Endothelial cell of umbilical vein (primary cell): ENCODE measurements around the gene BAD.

ENCODE experiments used
- CTCF ChIP-seq, 2 donors: IDR thresholded peaks; 1 replicate in 1 of 2; 2 replicates in 1 of 2; pipeline ENCODE4 v1.5.1; 2011; ENCODE audit warnings: low read length in 2 of 2, mild to moderate bottlenecking in 2 of 2, moderate library complexity in 2 of 2, control low read depth in 1 of 2, inconsistent platforms in 1 of 2, low read depth in 1 of 2; ENCODE audit not compliant: insufficient read depth in 1 of 2; ENCODE audit errors: extremely low read depth in 1 of 2
- EZH2 ChIP-seq: IDR thresholded peaks from 2 replicates; pipeline ENCODE4 v1.6.1; 2012; ENCODE audit warnings: borderline replicate concordance, low read depth, mild to moderate bottlenecking, moderate library complexity, low read length, inconsistent platforms; ENCODE audit not compliant: severe bottlenecking
- FOS ChIP-seq: IDR thresholded peaks from 2 replicates; pipeline ENCODE4 v1.6.1; 2011; ENCODE audit warnings: mild to moderate bottlenecking, low read length, moderate library complexity, borderline replicate concordance; ENCODE audit not compliant: insufficient read depth
- GATA2 ChIP-seq: IDR thresholded peaks from 2 replicates; pipeline ENCODE4 v1.7.0; 2011; ENCODE audit warnings: low read depth, mild to moderate bottlenecking, moderate library complexity, mixed read lengths, low read length; ENCODE audit not compliant: insufficient read length, insufficient read depth
- JUN ChIP-seq: IDR thresholded peaks from 2 replicates; pipeline ENCODE4 v1.6.1; 2011; ENCODE audit warnings: borderline replicate concordance, low read depth; ENCODE audit not compliant: insufficient read length, insufficient read depth
- MAX ChIP-seq: IDR thresholded peaks from 2 replicates; pipeline ENCODE4 v1.6.1; 2011; ENCODE audit not compliant: insufficient read depth, insufficient read length
- MYC ChIP-seq: IDR thresholded peaks from one replicate; pipeline ENCODE4 v1.6.1; 2011; ENCODE audit warnings: mild to moderate bottlenecking, low read depth, low read length
- POLR2A ChIP-seq: IDR thresholded peaks from 2 replicates; pipeline ENCODE4 v1.6.1; 2012; ENCODE audit warnings: low read depth, mild to moderate bottlenecking, control low read depth, low read length
- POLR2AphosphoS5 ChIP-seq: IDR thresholded peaks from 2 replicates; pipeline ENCODE4 v1.6.1; 2012; ENCODE audit warnings: low read depth, mild to moderate bottlenecking, control low read depth, low read length, moderate library complexity; ENCODE audit not compliant: insufficient read depth

GRCh38 chr11:64224891-64225607, 59.4 kb downstream of the BAD start:
- no peak for TF ChIP-seq POLR2AphosphoS5
- no peak for TF ChIP-seq EZH2
- TF ChIP-seq CTCF (IDR thresholded peaks at IDR 0.05; ENCODE audit: extremely low read depth in 1 of 2, insufficient read depth in 1 of 2, low read depth in 1 of 2, low read length in 2 of 2): no peak
- no peak for TF ChIP-seq POLR2A
- TF ChIP-seq JUN: no peak
- TF ChIP-seq MAX: no peak
- TF ChIP-seq MYC: no peak
- no peak for TF ChIP-seq FOS
- no peak for TF ChIP-seq GATA2
